SH-SY5Y (cell line): ENCODE data around the gene DNAAF6.

ENCODE experiments used
- GATA2 ChIP-seq: IDR thresholded peaks from 2 replicates; pipeline ENCODE4 v1.6.1; 2011; ENCODE audit warnings: mild to moderate bottlenecking, low read depth, low read length
- GATA3 ChIP-seq: IDR thresholded peaks from 2 replicates; pipeline ENCODE4 v1.6.1; 2011; ENCODE audit warnings: low read depth, mild to moderate bottlenecking, low read length, moderate library complexity

The DNAAF6 gene

GRCh38 chrX:107228486-107228819 lies 22.0 kb downstream of the DNAAF6 start:
- TF ChIP-seq GATA3 (no peak), GATA2 (no peak)

- TF ChIP-seq GATA2 = no peak
- no peak for TF ChIP-seq GATA3
Observed at GRCh38 chrX:107272431-107272921, 66.1 kb downstream of the DNAAF6 start.

- TF ChIP-seq GATA3 (no peak), GATA2 (no peak)
Observed at GRCh38 chrX:107273795-107274194, 67.4 kb downstream of the DNAAF6 start.

- no peak for TF ChIP-seq GATA3
- no peak for TF ChIP-seq GATA2
Observed at GRCh38 chrX:107288676-107289075, 82.3 kb downstream of the DNAAF6 start.

GRCh38 chrX:107290019-107290418 lies 83.6 kb downstream of the DNAAF6 start:
- no peak for TF ChIP-seq GATA3
- TF ChIP-seq GATA2 = no peak

GRCh38 chrX:107293056-107293455 lies 86.6 kb downstream of the DNAAF6 start:
- TF ChIP-seq GATA3 (no peak), GATA2 (no peak)
